Transverse colon (tissue), 3 donors: ENCODE results near the gene FOXJ3.

ENCODE experiments used
- CTCF ChIP-seq, 5 experiments: fragments of 200-600 bp in 3 of 5; fragments of 450-650 bp in 2 of 5; sonication (generic) in 3 of 5; IDR thresholded peaks; 1 replicate in 2 of 5; 2 replicates in 3 of 5; pipeline ENCODE4 v1.5.1; 2016 to 2017; ENCODE audit warnings: antibody characterized with exemption in 5 of 5, inconsistent platforms in 3 of 5, mild to moderate bottlenecking in 2 of 5, moderate library complexity in 1 of 5
- POLR2A ChIP-seq: fragments of 450-650 bp; IDR thresholded peaks from one replicate; pipeline ENCODE4 v1.6.1; 2016; ENCODE audit warnings: antibody characterized with exemption, mild to moderate bottlenecking, moderate library complexity

GRCh38 chr1:42239041-42239440 is 96.0 kb downstream of the FOXJ3 start:
- no peak for TF ChIP-seq CTCF (IDR thresholded peaks at IDR 0.05)
- no peak for TF ChIP-seq POLR2A
